NCI-H446 treated with DMSO at 0.1 percent for 48 hours (cell line): Measurements from ENCODE around the gene ARHGDIA.

Experiments used
- DNase-seq: peaks from one replicate; lab custom pipeline; 2025; lab: John Stamatoyannopoulos, UW

Gene ARHGDIA

GRCh38 chr17:81823820-81824550 lies 47.2 kb downstream of the ARHGDIA start:
- DNase-seq = no peak

DNA sequence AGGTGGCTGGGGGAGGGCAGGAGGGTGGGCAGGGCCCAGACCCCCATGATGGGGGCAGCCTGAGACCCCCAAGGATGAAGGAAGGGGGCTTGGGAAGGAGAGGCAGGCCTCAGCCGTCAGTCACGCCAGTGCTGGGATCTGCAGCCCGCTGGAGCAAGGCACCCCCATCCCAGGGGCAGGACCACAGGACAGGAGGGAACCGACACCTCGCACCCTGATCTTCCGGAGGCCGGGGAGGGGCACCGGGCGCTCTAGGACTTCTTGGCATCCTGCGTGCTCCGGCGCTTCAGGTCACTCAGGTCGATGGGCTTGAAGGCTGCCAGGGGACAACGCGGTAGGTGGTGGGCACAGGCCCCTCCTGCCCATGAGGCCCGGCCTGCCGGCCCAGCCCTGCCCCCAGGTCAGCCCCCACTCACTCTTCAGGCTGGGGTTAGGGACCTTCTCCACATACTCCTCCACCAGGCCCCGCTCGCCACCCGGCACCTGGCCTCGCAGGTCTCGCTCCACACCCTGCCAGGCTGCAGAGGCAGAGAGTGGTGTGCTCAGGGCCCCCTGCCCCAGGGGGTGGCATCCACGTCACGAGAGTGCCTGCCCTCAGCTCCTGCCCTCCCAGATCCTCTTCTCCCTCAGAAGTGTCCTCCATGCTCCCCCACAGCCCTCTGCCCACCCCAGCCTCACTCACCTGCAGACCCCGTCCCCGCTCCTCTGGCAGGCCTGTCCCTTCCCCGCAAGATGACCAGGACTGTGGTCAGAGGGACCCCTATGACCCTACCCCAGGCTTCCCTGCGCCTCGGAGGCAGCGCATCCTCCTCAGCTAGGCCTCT lies 47.9 kb downstream of the ARHGDIA start:
- DNase-seq = no peak

GRCh38 chr17:81822312-81822637 lies 48.9 kb downstream of the ARHGDIA start:
- DNase-seq = no peak

DNA sequence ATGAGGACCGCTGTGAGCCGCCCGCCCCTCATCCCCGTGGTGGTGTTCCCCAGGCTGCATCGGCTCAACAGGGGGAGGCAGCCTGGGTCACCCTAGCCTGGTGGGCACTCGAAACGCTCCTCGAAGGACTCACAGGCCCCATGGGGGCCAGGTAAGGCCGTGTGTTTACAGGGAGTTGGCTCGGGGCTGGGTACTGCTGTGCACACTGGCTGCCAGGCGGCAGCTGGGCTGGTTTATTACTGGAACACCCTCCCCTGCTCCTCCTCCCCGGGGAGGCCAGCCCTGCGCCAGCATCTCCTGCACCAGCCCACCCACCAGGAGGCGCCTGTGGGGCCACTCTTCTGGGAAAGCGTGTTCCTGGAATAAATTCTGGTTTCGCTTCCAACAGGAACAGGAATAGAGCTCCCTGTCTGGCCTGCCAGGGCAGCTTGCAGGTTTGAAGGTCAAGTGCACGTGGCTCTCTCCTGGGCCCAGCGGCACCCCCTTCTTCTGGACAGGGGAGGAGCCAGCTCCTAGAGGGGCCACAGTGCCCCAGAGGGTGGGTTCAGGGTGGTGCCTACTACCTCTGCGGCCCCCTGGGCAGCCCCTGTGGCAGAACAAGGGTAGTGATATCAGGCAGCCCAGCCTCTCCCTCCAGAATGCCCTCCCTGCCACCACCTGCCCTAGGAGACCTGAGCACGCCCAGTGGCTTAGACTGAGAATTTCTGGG lies 49.4 kb downstream of the ARHGDIA start:
- peak; percentile 50 for DNase-seq

GRCh38 chr17:81821147-81821546 lies 50.0 kb downstream of the ARHGDIA start:
- no peak for DNase-seq

DNA sequence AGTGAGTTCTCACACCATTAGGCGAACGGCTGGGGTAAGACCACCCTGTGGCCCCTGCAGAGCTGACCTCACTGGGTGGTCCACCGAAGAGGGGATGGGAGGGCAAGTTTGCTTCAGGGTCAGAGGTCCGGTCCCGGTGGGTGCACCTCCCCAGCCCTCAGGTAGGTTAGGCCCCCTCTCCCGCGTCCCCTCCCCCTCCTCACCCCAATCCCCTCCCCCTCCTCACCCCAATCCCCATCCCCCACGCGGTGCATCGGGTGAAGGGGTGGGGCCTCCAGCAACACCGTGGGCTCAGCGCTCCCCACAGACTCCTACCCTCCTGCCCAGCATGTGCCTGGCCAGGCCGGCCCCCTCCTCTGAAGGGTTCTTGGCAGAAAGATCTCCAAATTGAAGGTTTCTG lies 51.4 kb downstream of the ARHGDIA start:
- DNase-seq = no peak

GRCh38 chr17:81817758-81818147 lies 53.4 kb downstream of the ARHGDIA start:
- no peak for DNase-seq
